ENCODE results near the gene SOWAHA.

GRCh38 chr5:132825033-132825833 lies 12.1 kb downstream of the SOWAHA start:
- TF ChIP-seq CTCF (IDR thresholded peaks at IDR 0.05; ENCODE audit: insufficient read depth, low read depth, low read length) = no peak
- TF ChIP-seq EZH2 (IDR thresholded peaks at IDR 0.05; ENCODE audit: insufficient read depth, low read length) = no peak

Measured in astrocyte (in vitro differentiated cells and primary cell).